OCI-M2 (cell line): Measurements from ENCODE around the gene UBE2D4.
"Not testable (repeated sequence)": the region's sequence is repeated elsewhere in the genome, so short reads cannot be mapped to it uniquely, and the experiment has no call there.

Source experiments
- DNase-seq: peaks from one replicate; lab custom pipeline; 2025; ENCODE audit not compliant: unreplicated experiment; lab: John Stamatoyannopoulos, UW

Gene UBE2D4

DNA sequence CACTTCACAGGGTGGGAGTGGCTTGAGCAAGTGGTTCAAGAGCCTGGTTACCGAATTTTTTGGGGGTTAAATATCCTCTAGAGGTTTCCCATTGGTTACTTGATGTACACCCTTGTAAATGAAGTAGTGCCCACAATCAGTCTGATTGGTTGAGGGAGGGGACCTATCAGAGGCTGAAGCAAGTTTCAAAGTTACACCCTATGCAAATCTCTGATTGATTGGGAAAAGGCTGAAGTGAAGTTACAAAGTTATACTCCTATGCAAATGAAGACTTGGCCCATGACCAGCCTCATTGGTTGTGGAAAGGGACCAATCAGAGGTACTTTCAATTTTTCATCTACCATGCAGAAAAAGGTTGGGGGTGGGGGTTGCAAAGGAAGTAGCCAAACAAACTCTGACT is 34.7 kb downstream of the UBE2D4 start:
- DNase-seq: no peak

DNA sequence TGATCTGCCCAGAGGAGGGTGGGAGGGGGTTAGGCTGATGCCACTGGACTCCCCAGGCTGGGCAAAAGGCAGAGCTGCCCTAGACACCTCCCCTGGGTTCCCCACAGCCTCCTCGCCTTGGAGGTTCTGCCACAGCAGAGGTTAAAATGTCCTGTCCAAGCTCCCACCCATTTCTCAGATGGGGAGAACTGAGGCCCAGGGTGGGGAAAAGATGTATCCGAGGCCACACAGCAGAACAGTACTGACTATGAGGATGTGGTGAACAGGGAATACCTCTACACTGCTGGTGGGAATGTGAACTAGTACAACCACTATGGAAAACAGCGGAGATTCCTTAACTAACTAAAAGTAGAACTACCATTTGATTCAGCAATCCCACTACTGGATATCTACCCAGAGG is 40.2 kb downstream of the UBE2D4 start:
- DNase-seq: not testable (repeated sequence)

GRCh38 chr7:43968172-43969040 is 42.2 kb downstream of the UBE2D4 start:
- DNase-seq: not testable (repeated sequence)

GRCh38 chr7:43969586-43969985 is 43.4 kb downstream of the UBE2D4 start:
- DNase-seq: not testable (repeated sequence)

- DNase-seq: not testable (repeated sequence)
Observed at GRCh38 chr7:43970698-43971097, 44.5 kb downstream of the UBE2D4 start.

- not testable (repeated sequence) for DNase-seq
Observed at GRCh38 chr7:43974033-43974573, 47.9 kb downstream of the UBE2D4 start.

GRCh38 chr7:43974725-43975482 is 48.7 kb downstream of the UBE2D4 start:
- not testable (repeated sequence) for DNase-seq

GRCh38 chr7:43977525-43977924 is 51.3 kb downstream of the UBE2D4 start:
- no peak for DNase-seq

- DNase-seq: not testable (repeated sequence)
Observed at GRCh38 chr7:43978102-43978501, 51.9 kb downstream of the UBE2D4 start.

GRCh38 chr7:43982848-43983247 is 56.6 kb downstream of the UBE2D4 start:
- DNase-seq: not testable (repeated sequence)

DNA sequence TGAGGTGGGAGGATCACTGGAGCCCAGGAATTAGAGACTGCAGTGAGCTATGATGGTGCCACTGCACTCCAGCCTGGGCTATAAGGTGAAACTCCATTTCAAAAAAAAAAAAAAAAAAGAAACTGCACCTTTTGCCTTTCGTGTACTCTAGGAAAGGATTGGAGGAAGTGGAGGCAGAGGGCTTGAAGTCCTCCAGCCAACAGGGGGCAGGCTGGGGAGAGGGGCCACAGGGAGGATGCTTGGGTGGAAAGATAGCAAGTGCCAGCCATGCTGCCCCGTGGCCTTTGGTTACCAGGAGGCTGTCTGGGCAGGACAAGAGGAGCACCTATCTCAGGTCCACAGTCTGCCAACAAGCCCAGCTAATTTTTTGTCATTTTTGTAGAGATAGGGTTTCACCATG is 57.5 kb downstream of the UBE2D4 start:
- DNase-seq: not testable (repeated sequence)

- DNase-seq: not testable (repeated sequence)
Observed at GRCh38 chr7:43985904-43986864, 59.9 kb downstream of the UBE2D4 start.

- DNase-seq: not testable (repeated sequence)
Observed at GRCh38 chr7:43987476-43987875, 61.2 kb downstream of the UBE2D4 start.

GRCh38 chr7:43990011-43990585 is 63.9 kb downstream of the UBE2D4 start:
- DNase-seq: not testable (repeated sequence)

DNA sequence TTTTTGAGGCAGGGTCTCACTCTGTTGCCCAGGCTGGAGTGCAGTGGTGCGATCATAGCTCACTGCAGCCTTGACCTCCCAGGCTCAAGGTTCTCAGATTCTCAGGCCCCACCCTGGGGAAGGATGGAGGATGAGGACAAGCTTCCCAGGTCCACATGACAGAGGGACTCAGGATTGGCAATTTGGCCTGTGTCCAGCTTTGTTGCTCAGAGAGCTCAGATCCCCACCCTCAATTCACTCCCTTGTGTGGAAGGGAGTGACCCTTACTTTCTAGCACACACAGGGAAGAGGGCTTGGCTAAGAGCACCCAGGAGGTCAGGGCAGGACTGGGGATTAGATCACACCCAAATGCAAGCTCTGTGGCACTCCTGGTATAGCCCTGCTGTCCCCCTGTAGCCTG is 64.6 kb downstream of the UBE2D4 start:
- not testable (repeated sequence) for DNase-seq

- DNase-seq: not testable (repeated sequence)
Observed at GRCh38 chr7:43992896-43993295, 66.7 kb downstream of the UBE2D4 start.

DNA sequence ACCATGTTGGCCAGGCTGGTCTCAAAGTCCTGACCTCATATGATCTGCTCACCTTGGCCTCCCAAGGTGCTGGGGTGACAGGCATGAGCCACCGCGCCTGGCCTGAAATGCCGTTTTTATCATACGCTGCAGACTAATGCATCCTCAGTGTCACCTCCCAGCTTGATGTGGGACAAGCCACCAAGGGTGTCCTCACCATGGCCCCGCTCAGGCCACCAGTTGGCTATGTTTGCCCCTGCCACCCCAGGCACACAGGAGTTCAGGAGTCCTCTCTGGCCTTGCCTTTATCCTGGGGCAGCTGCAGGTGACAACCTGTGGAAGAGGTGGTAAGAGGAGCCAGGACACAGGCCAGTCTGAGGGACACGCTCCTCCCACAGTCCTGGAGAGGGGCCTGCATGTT is 68.4 kb downstream of the UBE2D4 start:
- not testable (repeated sequence) for DNase-seq

GRCh38 chr7:43997532-43997931 is 71.3 kb downstream of the UBE2D4 start, which contains the start of gene SPDYE1:
SPDYE1 (plus strand) TSS chr7:43997897; CDS start chr7:43999950, 2,053 bp downstream.
- not testable (repeated sequence) for DNase-seq
